ENCODE data around the gene SLC39A12. TPM values are rescaled to one million over a fixed set of nuclear protein-coding genes. Genes with fewer than 3 reads are reported as not detected.

The SLC39A12 gene
- total and polyA plus RNA-seq, 2 of the 13 experiments (the other 11 are each of a cell fraction or from before 2014, with no cell fraction given) = not detected

DNA sequence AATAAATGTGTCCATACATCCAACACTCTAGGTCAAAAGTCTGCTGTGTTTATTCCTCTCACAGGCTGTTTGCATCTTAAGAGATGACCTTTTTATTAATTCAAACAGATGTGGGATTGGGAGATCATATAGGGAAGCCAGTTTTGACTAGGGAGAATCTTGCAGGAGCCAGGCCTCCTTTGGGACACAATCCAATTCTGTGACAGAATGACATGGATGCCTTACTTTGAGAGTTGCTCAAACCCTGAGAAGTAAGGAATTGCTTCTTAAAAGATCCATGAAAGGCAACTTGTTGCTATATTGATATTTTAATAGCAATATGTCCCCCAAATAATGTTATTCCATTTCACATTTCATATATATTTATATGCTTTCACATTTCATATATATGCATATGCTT is 135.0 kb downstream of the SLC39A12 start (continued):
- TF ChIP-seq ZNF407 (CRISPR knock-in tag; IDR thresholded peaks at IDR 0.05; ENCODE audit: not compliant biosample characterization) = no peak
- no peak for TF ChIP-seq ZNF674 (CRISPR knock-in tag; IDR thresholded peaks at IDR 0.05; ENCODE audit: low read depth)
- no peak for TF ChIP-seq GPN1 (CRISPR knock-in tag; IDR thresholded peaks at IDR 0.05; ENCODE audit: borderline replicate concordance)
- no peak for TF ChIP-seq CCAR2 (optimal IDR thresholded peaks at IDR 0.05; ENCODE audit: low read depth, low read length)
- no peak for TF ChIP-seq ZFP91 (CRISPR knock-in tag; IDR thresholded peaks at IDR 0.05; ENCODE audit: borderline replicate concordance)
- TF ChIP-seq, protein P1, sequence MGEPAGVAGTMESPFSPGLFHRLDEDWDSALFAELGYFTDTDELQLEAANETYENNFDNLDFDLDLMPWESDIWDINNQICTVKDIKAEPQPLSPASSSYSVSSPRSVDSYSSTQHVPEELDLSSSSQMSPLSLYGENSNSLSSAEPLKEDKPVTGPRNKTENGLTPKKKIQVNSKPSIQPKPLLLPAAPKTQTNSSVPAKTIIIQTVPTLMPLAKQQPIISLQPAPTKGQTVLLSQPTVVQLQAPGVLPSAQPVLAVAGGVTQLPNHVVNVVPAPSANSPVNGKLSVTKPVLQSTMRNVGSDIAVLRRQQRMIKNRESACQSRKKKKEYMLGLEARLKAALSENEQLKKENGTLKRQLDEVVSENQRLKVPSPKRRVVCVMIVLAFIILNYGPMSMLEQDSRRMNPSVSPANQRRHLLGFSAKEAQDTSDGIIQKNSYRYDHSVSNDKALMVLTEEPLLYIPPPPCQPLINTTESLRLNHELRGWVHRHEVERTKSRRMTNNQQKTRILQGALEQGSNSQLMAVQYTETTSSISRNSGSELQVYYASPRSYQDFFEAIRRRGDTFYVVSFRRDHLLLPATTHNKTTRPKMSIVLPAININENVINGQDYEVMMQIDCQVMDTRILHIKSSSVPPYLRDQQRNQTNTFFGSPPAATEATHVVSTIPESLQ (CRISPR knock-in tag; conservative IDR thresholded peaks at IDR 0.05) = no peak
- no peak for TF ChIP-seq ARNT2 (CRISPR knock-in tag; IDR thresholded peaks at IDR 0.05; ENCODE audit: low read depth)

All from HepG2 (cell line).